ENCODE results near the gene CROCC.

CROCC gene

GRCh38 chr1:16969057-16969611, 47.4 kb downstream of the CROCC start:
- no peak for DNase-seq (ENCODE audit: low spot score)

GRCh38 chr1:16969651-16970050, 47.9 kb downstream of the CROCC start:
- DNase-seq (ENCODE audit: low spot score), result no peak

DNA sequence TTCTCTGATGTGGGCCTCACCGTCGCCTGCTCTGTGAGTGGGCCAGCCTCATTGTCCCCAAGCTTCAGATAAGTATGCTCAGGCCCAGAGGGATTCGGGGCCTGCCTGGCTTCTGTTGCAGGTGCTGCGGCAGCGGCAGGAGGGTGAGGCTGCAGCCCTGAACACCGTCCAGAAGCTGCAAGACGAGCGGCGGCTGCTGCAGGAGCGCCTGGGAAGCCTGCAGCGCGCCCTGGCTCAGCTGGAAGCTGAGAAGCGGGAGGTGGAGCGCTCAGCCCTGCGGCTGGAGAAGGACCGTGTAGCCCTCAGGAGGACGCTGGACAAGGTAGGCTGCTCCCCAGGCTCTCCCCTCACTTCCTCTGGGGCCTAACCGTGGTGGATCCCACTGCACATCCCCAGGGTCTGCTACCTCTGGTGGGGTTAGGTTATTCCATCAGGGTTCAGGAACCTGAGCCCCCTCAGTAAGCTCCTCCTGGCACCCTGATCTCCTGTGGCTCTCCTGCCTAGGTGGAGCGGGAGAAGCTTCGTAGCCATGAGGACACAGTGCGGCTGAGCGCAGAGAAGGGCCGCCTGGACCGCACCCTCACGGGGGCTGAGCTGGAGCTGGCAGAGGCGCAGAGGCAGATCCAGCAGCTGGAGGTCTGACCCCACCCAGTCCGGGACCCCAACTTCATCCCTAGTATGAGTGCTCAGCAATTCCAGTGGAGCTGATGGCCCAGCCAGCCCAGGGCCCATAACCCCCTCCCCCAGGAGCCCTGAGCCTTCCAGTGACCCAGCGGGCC, 48.6 kb downstream of the CROCC start:
- DNase-seq (ENCODE audit: low spot score), result no peak

DNA sequence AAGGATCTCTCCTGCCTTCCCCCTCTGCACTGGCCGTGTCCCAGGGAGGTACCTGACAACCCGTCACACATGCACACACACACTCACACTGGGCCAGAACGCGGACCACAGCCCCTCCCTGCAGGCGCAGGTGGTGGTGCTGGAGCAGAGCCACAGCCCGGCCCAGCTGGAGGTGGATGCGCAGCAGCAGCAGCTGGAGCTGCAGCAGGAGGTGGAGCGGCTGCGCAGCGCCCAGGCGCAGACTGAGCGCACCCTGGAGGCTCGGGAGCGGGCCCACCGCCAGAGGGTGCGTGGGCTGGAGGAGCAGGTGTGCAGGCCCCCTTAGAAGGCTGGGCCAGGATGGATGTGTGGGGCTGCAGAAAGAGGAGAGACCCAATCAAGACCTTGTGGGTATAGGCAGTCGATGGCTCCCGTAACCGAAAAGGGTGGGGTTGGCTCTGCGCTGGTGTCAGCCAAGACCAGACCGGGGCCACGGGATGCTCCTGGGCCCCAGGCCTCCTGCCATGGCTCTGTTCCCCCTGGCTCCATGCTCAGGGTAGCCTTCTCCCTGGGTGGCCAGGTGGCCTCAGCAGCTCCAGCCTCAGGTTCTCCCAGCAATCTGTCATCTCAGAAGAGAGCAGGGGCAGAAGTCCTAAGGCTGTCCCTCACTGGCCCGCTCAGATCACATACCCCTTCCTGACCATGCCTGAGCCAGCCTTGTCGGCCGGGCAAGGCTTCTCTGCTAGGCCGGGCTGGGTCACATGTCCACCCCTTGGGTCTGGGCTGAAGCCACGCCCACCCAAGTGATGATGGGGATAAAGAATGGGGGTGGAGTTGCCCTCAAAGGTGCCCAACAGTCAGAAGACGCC, 49.8 kb downstream of the CROCC start:
- no peak for DNase-seq (ENCODE audit: low spot score)

- DNase-seq (ENCODE audit: low spot score), result no peak
Measured at GRCh38 chr1:16972189-16972895, 50.6 kb downstream of the CROCC start.

GRCh38 chr1:16973215-16973614, 51.5 kb downstream of the CROCC start:
- DNase-seq (ENCODE audit: low spot score), result no peak

GRCh38 chr1:16975211-16975610, 53.5 kb downstream of the CROCC start:
- no peak for DNase-seq (ENCODE audit: low spot score)

GRCh38 chr1:16975838-16976237, 54.1 kb downstream of the CROCC start:
- no peak for DNase-seq (ENCODE audit: low spot score)

GRCh38 chr1:16976966-16977365, 55.2 kb downstream of the CROCC start:
- DNase-seq (ENCODE audit: low spot score), result no peak

DNA sequence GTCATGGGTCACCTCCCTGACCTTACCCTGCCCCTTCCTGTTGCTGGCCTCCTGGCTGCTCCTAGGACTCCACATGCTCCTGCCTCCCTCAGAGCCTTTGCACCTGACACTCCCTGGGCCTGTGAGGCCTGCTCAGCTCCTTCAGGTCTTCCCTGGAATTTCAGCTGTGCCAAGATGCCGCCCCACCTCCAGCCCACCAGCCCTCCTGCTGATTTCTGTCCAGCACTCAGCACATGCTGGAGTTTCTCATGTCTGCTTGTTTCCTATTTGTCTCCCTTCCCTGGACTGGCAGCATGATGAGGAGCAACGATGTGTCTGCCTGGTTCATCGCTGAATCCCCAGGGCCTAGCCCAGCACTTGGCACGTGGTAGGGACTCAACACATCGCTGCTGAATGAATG, 55.6 kb downstream of the CROCC start:
- no peak for DNase-seq (ENCODE audit: low spot score)

DNA sequence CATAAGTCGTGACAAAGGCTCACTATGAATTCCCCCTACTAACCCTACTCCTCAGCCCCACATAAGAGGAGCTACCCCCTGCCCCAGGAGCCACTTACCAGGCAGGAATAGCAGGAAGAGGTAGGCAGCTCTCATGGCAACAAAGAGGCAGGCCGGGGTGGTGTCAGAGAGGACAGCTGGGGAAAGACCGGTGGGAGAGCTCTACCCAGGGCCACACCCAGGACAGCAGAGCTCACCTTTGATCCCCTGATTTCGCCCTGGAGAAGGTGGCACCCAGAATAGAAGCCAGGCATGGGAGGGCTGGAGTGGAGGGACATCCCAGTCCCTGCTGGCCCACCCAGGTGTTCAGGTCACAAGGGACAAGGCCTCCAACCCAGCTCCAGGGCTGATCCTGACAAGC, 56.4 kb downstream of the CROCC start:
- DNase-seq (ENCODE audit: low spot score), result no peak

DNA sequence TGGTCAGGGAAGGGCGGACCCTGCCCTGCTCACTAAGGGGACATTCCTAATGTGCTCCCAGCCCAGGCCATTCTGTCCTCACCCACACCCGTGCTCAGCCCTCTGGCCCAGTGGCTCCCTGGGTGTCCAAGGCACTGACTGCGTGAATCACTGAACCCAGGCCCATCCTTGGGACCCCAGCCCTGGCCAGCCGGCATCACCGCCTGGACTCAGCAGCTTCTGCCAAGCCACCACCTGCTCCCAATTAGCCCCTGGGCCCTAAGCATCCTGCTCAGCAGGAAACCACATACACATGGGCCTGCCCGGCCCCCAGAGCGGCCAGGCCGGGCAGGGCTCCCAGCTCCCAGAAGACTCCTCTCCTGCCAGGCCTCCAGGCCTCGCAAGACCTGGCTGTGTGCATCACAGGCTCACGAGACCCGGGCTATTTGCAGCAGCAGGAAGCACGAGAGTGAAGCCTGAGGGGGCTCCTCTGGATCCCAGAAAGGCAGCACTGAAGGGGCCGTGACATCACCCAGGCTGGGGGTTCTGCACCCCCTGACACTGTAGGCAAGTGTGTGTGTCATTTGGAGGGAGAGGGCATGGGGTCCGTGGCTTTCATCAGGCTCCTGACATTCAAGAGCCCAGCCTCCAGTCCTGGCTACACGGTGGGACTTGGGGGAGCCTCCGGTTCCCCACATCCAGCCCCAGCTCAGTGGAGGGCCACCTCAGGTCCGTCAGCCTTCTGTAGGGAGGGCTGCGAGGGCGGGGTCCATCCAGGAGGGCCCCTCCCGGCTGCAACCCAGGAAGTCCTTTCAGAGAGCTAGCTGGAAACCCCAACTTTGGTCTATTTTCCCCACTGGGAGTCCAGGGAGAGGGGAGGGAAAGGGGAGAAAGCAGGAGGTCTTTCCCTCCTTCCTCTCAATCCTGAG, 57.1 kb downstream of the CROCC start:
- DNase-seq (ENCODE audit: low spot score), result no peak

DNA sequence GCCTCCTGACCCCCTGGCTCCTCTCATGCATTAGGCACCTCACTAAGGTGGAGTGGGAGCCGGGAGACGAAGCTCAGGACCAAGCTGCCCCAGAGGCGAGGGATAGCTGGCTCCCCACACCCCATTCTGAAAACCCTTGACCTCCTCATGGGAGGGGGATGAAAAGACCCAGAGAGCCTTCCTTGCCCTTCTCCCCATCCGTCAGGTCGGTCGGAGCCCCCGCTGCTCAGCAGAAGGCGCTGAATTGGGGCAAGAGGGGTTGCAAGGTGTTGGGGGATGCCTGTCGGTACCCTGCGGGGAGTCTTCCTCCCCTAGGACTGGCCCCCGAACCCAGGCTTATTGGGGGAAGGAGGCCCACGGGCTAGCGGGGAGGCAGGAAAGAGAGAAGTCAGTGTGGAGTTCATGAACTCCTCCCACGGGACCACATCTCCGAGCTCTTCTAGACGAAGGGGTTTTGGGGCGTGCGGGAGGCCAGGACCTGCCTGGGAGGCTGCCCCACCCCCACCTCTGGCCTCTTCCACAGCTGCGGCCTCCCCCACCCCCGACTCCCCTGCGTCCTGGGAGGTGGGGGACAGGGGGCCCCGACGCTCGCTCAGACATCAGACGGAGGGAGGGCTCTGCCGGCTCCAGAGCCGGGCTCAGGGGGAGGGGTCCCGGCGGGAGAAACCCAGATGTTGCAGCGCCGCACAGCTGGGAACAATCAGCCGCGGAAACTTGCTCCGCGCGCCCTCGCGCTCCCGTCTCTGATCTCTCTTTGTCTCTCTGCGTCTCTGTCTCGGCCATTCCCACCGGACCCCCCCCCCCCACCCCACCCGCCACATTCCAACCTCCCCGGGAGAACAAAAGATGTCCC, 58.0 kb downstream of the CROCC start:
- no peak for DNase-seq (ENCODE audit: low spot score)

DNA sequence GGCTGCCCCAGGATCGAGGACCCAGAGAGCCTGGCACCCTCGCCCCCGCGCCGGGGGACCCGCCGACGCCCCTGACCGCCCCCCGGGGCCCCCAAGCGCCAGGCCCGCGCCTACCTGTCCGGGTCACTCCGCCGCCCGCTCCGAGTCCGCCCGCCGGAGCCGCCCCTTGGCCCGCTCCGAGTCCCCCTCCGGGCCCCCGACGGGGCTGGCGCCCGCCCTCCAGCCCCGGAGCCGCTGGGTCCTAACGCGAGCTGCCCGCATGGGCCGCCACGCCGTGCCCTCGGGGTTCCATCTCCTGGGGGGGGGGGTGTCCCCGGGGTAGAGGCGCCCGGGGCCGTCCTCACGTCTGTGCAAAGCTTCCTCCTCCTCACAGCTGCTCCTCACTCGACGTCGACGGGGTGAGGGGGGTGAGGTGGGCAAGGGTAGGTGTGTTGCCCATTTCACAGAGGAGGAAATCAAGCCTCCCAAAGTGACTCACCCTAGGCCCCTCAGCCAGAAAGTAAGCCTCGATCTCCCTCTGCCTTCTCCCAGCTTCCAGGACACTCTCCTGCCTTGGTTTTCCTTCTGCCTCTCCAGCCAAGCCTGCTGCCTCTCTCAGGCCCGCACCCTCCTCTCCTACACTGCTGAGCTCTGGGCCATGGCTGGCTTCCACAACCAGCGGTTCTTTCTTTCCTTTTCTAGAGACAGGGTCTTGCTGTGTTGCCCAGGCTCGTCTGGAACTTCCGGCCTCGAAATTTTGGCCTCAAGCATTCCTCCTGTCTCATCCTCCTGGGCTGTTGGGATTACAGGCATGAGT, 58.9 kb downstream of the CROCC start, which contains the start of gene MFAP2:
Gene MFAP2, minus strand, starts transcription at position 148 of the 796 bp plus-strand sequence. CDS start 2,347 bp downstream, outside the sequence.
- no peak for DNase-seq (ENCODE audit: low spot score)

- no peak for DNase-seq (ENCODE audit: low spot score)
Measured at GRCh38 chr1:16981269-16981849, 59.6 kb downstream of the CROCC start.

DNA sequence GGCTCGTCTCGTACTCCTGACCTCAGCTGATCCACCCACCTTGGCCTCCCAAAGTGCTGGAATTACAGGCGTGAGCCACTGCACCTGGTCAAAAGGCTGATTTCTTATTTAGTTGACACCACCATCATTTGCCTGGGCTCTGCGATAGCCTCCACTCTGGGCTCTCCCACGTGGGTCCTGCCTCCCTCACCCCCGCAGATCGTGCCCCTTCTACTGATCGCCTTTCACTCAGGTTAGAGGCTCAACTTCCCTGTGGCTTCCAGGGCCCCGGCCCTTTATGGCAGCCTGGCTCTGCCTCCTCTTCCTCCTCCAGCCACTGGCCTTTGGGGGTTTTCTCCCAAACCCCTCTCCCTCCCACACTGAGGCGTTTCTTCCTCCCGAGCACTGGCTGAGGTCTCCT, 61.2 kb downstream of the CROCC start:
- DNase-seq (ENCODE audit: low spot score), result no peak

- no peak for DNase-seq (ENCODE audit: low spot score)
Measured at GRCh38 chr1:16983649-16984048, 61.9 kb downstream of the CROCC start.

DNA sequence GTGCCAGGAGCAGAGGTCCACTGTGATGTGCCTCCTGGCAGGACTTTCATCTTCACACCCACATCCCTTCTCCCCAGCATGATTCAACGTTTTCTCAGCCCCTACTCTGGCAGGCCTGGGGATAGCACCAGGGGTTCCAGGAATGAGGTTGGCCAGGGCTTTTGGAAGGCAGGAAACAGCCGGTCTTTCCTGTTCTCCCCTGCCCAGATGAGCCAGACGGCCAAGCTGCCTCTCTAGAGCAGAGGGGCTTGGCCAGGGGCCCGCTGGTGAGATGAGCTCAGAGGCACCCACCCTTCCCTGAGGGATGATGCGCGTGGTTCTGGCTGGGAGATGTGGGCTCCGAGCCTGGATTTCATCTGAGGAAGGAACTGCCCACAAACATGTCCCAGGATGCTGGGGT, 63.0 kb downstream of the CROCC start:
- DNase-seq (ENCODE audit: low spot score), result no peak

- no peak for DNase-seq (ENCODE audit: low spot score)
Measured at GRCh38 chr1:16986113-16986512, 64.4 kb downstream of the CROCC start.

All from CD4-positive, alpha-beta T cell treated with Interleukin-6 at 100 ng/mL for 8 hours (primary cell).